Astrocyte of the spinal cord (primary cell): ENCODE data around the gene LRRC74A.

Experiments
- DNase-seq: peaks from one replicate; pipeline ENCODE4 v3.0.0; 2011; ENCODE audit warnings: low read depth, low spot score
- H3K4me3 ChIP-seq: 2 replicates; pipeline ENCODE4 v1.5.1; 2011; ENCODE audit warnings: low read depth, mild to moderate bottlenecking, low read length, moderate library complexity
- in situ Hi-C: cut with HindIII; loops from 2 replicates; pipeline ENCODE4 v1.10.0; 2017; ENCODE audit warnings: low sequenced_read_pairs
- TF ChIP-seq, protein P1 (sequence below): IDR thresholded peaks from 2 replicates; pipeline ENCODE4 v1.5.1; 2012; ENCODE audit warnings: low read depth, mild to moderate bottlenecking, low read length, inconsistent platforms

The LRRC74A gene

GRCh38 chr14:76861574-76862255 is 35.5 kb downstream of the LRRC74A start:
- TF ChIP-seq, protein P1, sequence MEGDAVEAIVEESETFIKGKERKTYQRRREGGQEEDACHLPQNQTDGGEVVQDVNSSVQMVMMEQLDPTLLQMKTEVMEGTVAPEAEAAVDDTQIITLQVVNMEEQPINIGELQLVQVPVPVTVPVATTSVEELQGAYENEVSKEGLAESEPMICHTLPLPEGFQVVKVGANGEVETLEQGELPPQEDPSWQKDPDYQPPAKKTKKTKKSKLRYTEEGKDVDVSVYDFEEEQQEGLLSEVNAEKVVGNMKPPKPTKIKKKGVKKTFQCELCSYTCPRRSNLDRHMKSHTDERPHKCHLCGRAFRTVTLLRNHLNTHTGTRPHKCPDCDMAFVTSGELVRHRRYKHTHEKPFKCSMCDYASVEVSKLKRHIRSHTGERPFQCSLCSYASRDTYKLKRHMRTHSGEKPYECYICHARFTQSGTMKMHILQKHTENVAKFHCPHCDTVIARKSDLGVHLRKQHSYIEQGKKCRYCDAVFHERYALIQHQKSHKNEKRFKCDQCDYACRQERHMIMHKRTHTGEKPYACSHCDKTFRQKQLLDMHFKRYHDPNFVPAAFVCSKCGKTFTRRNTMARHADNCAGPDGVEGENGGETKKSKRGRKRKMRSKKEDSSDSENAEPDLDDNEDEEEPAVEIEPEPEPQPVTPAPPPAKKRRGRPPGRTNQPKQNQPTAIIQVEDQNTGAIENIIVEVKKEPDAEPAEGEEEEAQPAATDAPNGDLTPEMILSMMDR: no peak
- H3K4me3 ChIP-seq: no peak overlapping the region
- no peak for DNase-seq
- in situ Hi-C loops: no loop called here

DNA sequence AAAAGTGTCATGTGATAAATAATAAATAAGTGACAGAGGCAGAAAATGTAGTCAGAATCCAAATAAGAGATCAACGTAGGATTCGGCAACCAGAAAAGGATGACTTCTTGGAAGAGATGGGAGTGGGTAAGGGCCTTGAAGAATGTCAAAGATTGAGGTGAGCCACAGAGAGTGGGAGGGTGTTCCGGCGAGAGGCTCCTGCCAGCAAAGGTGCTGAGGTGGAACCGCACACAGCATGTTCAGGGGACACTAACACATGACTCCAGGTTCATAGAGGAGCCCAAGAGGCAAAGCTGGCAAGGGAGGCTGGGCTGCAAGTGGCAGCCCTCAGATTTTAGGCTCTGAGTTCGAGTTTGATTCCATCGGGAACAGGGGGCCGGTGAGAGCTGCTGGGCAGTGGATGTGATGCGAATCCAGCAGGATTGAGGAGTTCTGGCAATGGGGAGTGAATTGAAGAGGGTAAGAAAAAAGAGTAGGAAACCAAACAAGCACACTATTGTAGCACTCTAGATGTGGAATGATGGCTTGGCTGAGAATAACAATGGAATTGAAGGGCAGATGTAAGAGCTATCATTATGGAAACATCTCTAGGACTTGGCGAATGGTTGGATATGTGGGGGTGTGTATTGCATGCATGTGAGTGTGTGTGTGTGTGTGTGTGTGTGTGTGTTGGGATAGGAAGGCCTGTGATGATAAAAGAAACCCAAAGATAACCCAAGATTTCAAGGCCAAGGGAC is 36.5 kb downstream of the LRRC74A start:
- DNase-seq: no peak
- in situ Hi-C loops: no loop called here
- TF ChIP-seq, protein P1: no peak
- H3K4me3 ChIP-seq: no peak overlapping the region

GRCh38 chr14:76863724-76864407 is 37.7 kb downstream of the LRRC74A start:
- no peak for DNase-seq
- in situ Hi-C loops: no loop called here
- H3K4me3 ChIP-seq: no peak overlapping the region
- TF ChIP-seq, protein P1: no peak

DNA sequence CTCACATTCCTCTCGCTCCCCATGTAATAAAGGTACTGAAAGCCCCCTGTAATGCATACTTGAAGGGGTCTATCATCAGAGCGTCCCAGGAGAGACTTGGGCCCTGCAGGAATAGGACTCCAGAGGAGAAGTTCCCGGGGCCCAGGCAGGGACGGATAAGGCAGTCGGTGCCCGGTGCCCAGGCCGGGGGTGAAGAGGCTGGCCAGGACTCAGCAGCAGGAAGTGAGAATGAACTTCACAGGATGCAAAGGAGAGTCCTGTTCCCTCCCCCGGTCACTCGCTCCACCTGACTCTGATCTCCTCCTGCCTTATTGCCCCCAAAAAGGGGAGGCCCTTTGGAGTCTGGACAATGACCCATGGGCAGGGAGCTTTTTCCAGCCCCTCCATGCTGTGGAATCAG is 40.2 kb downstream of the LRRC74A start:
- no peak overlapping the region for H3K4me3 ChIP-seq
- TF ChIP-seq, protein P1: no peak
- DNase-seq: no peak
- in situ Hi-C loops: no loop called here

GRCh38 chr14:76867516-76868453 is 41.6 kb downstream of the LRRC74A start:
- TF ChIP-seq, protein P1: no peak
- in situ Hi-C loops: no loop called here
- H3K4me3 ChIP-seq: no peak overlapping the region
- no peak for DNase-seq
